ENCODE results near the gene CIITA. TPM values are rescaled to one million over a fixed set of nuclear protein-coding genes. Genes with fewer than 3 reads are reported as not detected.
"Not testable (repeated sequence)": the region's sequence is repeated elsewhere in the genome, so short reads cannot be mapped to it uniquely, and the experiment has no call there.

Gene CIITA
- total RNA-seq, 1 donor from 2014 or later, result 401 TPM

GRCh38 chr16:10964039-10964890 is 87.3 kb downstream of the CIITA start:
- peak overlapping the region; percentile 66 for H3K4me3 Mint-ChIP-seq
- peaks cover 76% of the 10 kb centered on the region for H3K36me3 Mint-ChIP-seq (ENCODE audit: low read depth)
- H3K4me1 Mint-ChIP-seq, result peaks cover 52% of the 10 kb centered on the region
- DNase-seq (peak; percentile 78), ATAC-seq (ENCODE audit: low read depth) (peak; percentile 35)
- intact Hi-C loops (cut with micrococcal nuclease), result loop anchor here (1.0 to 2.0 kb wide), 10 partner anchors 10 to 846 kb away; no protein-coding TSS in a partner anchor
- CTCF ChIA-PET, result interaction anchor here (0.5 to 4.0 kb wide), 32 partner anchors 9 to 1853 kb away, joined by 3 to 62 read pairs (median 4); partner anchors contain the start of gene SOCS1
- POLR2A ChIA-PET, result interaction anchor here (0.5 to 5.6 kb wide), 28 partner anchors 15 to 725 kb away, joined by 3 to 169 read pairs (median 6); partner anchors contain the start of genes CLEC16A and SOCS1
- no peaks in the 10 kb centered on the region for H3K9me3 Mint-ChIP-seq
- peak overlapping the region; percentile 94 for H3K27ac Mint-ChIP-seq
- TF ChIP-seq CTCF (IDR thresholded peaks at IDR 0.05), result peak; percentile 93
- no peaks in the 10 kb centered on the region for H3K27me3 Mint-ChIP-seq

- TF ChIP-seq CTCF (IDR thresholded peaks at IDR 0.05), result no peak
- CTCF ChIA-PET, result interaction anchor here (0.5 to 4.0 kb wide), 26 partner anchors 10 to 858 kb away, joined by 3 to 62 read pairs (median 4); partner anchors contain the start of genes SOCS1 and TXNDC11
- ATAC-seq (ENCODE audit: low read depth) (peak; percentile 45), DNase-seq (no peak)
- peaks cover 77% of the 10 kb centered on the region for H3K36me3 Mint-ChIP-seq (ENCODE audit: low read depth)
- H3K27ac Mint-ChIP-seq, result peak overlapping the region; percentile 94
- peak overlapping the region; percentile 66 for H3K4me3 Mint-ChIP-seq
- POLR2A ChIA-PET, result interaction anchor here (0.5 to 5.6 kb wide), 40 partner anchors 11 to 832 kb away, joined by 3 to 169 read pairs (median 4); partner anchors contain the start of genes CLEC16A, SOCS1, TXNDC11 and ZC3H7A
- no peaks in the 10 kb centered on the region for H3K27me3 Mint-ChIP-seq
- H3K4me1 Mint-ChIP-seq, result peaks cover 50% of the 10 kb centered on the region
- intact Hi-C loops (cut with micrococcal nuclease), result loop anchor here (1.0 to 5.0 kb wide), 18 partner anchors 11 to 845 kb away; no protein-coding TSS in a partner anchor
- H3K9me3 Mint-ChIP-seq, result no peaks in the 10 kb centered on the region
Observed at GRCh38 chr16:10964891-10965326, 87.9 kb downstream of the CIITA start.

GRCh38 chr16:10965440-10966061 is 88.5 kb downstream of the CIITA start:
- Mint-ChIP-seq H3K9me3 (no peaks in the 10 kb centered on the region), H3K27ac (peak overlapping the region; percentile 94), H3K27me3 (no peaks in the 10 kb centered on the region), H3K4me3 (peak overlapping the region; percentile 66), H3K36me3 (ENCODE audit: low read depth) (peaks cover 77% of the 10 kb centered on the region), H3K4me1 (peaks cover 45% of the 10 kb centered on the region)
- DNase-seq (peak; percentile 45), ATAC-seq (ENCODE audit: low read depth) (peak; percentile 84)
- intact Hi-C loops (cut with micrococcal nuclease), result loop anchor here (1.0 to 5.0 kb wide), 11 partner anchors 16 to 675 kb away; no protein-coding TSS in a partner anchor
- no peak for TF ChIP-seq CTCF (IDR thresholded peaks at IDR 0.05)
- ChIA-PET POLR2A (interaction anchor here (0.6 to 5.6 kb wide), 40 partner anchors 12 to 1133 kb away, joined by 3 to 169 read pairs (median 4); partner anchors contain the start of genes CLEC16A, SOCS1, TXNDC11 and ZC3H7A), CTCF (interaction anchor here (0.6 to 4.0 kb wide), 19 partner anchors 10 to 777 kb away, joined by 3 to 62 read pairs (median 9); partner anchors contain the start of genes SOCS1 and TXNDC11)

- TF ChIP-seq CTCF (IDR thresholded peaks at IDR 0.05), result no peak
- ChIA-PET CTCF (interaction anchor here (1.2 to 4.0 kb wide), 6 partner anchors 16 to 440 kb away, joined by 3 to 62 read pairs (median 18); partner anchors contain the start of gene SOCS1), POLR2A (interaction anchor here (0.6 to 5.6 kb wide), 22 partner anchors 15 to 1133 kb away, joined by 3 to 169 read pairs (median 8); partner anchors contain the start of genes SOCS1 and ZC3H7A)
- intact Hi-C loops (cut with micrococcal nuclease), result loop anchor here (5.0 kb wide), 1 partner anchor 141 kb away; no protein-coding TSS in a partner anchor
- no peaks in the 10 kb centered on the region for H3K27me3 Mint-ChIP-seq
- ATAC-seq (ENCODE audit: low read depth) (no peak), DNase-seq (no peak)
- H3K9me3 Mint-ChIP-seq, result no peaks in the 10 kb centered on the region
- peaks cover 40% of the 10 kb centered on the region for H3K4me1 Mint-ChIP-seq
- H3K4me3 Mint-ChIP-seq, result peak overlapping the region; percentile 66
- H3K36me3 Mint-ChIP-seq (ENCODE audit: low read depth), result peaks cover 77% of the 10 kb centered on the region
- H3K27ac Mint-ChIP-seq, result peak overlapping the region; percentile 94
Observed at GRCh38 chr16:10966129-10966528, 89.1 kb downstream of the CIITA start.

- Mint-ChIP-seq H3K27ac (peak overlapping the region; percentile 94), H3K4me1 (peaks cover 41% of the 10 kb centered on the region), H3K36me3 (ENCODE audit: low read depth) (peaks cover 78% of the 10 kb centered on the region), H3K4me3 (peak overlapping the region; percentile 66)
- ChIA-PET CTCF (interaction anchor here (0.8 to 3.8 kb wide), 3 partner anchors 288 to 453 kb away, joined by 3 to 17 read pairs (median 3); partner anchors contain the start of gene SOCS1), POLR2A (interaction anchor here (1.1 to 5.6 kb wide), 9 partner anchors 17 to 388 kb away, joined by 3 to 169 read pairs (median 19); partner anchors contain the start of gene SOCS1)
- DNase-seq; H3K9me3 Mint-ChIP-seq; H3K27me3 Mint-ChIP-seq; ATAC-seq (ENCODE audit: low read depth): not testable (repeated sequence)
- intact Hi-C loops (cut with micrococcal nuclease), result loop anchor here (5.0 kb wide), 1 partner anchor 141 kb away; no protein-coding TSS in a partner anchor
Observed at GRCh38 chr16:10966559-10966958, 89.6 kb downstream of the CIITA start.
